ENCODE measurements around the gene KHDRBS2.
"Not testable (repeated sequence)": the region's sequence is repeated elsewhere in the genome, so short reads cannot be mapped to it uniquely, and the experiment has no call there.

KHDRBS2 gene

GRCh38 chr6:61835237-61835636 is 450.8 kb downstream of the KHDRBS2 start:
- no peak for FAIRE-seq

- FAIRE-seq, result no peak
Observed at GRCh38 chr6:61833176-61833755, 452.8 kb downstream of the KHDRBS2 start.

DNA sequence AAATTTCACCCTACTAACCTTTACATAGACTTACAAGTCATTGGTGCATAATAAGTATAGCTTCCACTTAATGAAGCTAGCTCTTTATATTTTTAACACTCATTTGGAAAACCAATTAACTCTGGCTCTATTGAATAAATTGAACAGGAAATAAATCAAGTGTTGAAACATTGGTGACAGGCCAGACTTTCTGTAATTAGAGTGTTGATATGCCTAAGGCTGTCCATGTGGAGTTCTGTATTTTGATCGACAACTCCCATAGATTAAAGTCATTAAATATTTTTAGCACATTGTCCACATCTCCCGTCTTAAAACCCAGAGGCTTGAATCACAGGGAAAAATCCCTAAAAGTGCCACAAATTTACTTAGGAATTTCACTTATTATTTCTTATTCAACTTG is 468.3 kb downstream of the KHDRBS2 start:
- no peak for FAIRE-seq

DNA sequence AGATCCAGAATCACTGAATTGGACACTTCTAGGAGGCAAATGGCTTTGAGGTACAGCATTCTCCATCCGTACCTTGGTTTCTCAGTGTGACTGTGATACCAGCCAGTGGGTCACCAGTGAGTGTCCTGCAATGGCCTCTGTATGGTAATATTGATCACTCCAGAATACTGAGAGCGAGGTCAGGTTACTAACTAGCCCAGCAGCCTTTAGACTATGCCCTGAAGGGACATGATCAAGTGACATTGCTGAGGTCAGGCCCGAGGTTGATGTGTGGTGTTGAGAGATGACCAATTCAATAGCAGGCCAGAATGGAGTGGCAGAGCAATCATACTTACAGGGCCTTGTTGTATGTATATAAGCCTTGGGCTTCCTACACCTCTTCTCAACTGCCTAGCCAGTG is 476.0 kb downstream of the KHDRBS2 start:
- no peak for FAIRE-seq

- peak; percentile 94 for FAIRE-seq
Observed at GRCh38 chr6:61809004-61809595, 476.9 kb downstream of the KHDRBS2 start.

DNA sequence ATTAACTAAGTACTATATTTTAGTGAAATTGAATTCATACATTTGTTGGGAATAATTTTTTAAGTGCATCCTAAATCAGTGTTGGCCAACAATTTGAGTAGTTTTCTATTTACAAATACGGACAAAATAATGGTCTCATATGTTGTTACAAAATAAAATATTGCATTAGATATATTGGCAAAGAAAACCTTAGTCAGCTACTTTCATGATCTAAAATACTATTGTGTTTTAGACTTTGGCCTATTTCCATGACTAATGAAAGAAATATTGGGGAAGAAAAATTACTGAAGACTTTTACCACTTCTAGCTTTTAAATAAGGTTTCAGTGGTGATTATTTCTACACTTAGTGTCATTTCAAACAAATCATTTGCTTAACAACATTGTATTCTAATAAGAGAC is 498.0 kb downstream of the KHDRBS2 start:
- no peak for FAIRE-seq

GRCh38 chr6:61769446-61769845 is 516.6 kb downstream of the KHDRBS2 start:
- FAIRE-seq, result not testable (repeated sequence)

GRCh38 chr6:61755739-61756138 is 530.3 kb downstream of the KHDRBS2 start:
- FAIRE-seq, result no peak

DNA sequence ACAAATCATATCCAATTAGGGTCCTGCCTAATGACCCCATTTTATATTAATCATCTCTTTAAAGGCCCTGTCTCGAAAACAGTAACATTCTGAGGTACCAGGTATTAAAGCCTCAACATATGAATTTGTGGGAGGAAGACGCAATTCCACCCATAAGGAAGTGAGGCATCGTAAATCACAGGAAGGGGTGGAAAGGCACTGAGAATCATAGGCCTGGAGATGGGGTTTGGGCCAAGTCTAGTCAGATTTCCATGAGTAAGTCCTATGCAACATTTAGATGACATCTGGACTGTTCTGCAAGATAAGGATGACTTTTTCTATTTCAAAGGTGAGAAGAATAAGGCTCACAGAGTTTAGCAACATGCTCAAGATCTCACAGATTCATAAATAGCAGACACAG is 534.0 kb downstream of the KHDRBS2 start:
- no peak for FAIRE-seq

DNA sequence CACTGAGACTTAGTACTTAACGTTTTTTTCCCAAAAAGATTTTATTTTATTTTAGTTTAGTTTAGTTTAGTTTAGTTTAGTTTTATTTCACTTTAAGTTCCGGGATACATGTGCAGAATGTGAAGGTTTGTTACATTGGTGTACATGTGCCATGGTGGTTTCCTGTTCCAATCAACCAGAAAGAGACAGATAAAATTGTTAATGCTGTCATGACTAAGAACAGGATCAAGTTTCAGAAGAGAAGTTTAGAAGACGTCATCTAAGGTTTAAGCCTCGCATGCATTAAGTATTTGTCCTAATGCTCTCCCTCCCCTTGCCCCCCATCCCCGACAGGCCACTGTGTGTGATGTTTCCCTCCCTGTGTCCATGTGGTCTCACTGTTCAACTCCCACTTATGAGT is 540.0 kb downstream of the KHDRBS2 start:
- no peak for FAIRE-seq

DNA sequence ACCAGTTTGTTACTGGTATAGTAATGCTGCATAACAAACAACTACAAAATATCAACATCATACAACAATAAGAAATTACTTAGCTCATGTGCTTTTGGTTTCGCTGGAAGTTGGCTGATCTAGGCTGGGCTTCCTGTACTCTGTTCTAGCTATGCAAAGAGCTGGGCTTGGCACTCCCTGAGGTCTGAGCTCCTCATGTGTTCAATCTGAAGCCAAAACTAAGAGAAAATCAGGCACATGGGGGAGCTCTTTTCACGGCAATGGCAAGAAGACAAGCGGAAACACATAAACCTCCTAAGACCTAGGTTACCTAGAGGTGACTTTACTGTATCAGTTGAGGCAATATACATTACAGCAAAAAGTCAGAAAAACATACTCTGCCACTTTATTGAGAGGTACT is 574.2 kb downstream of the KHDRBS2 start:
- FAIRE-seq, result no peak

GRCh38 chr6:61688165-61688564 is 597.9 kb downstream of the KHDRBS2 start:
- FAIRE-seq, result no peak

GRCh38 chr6:61682562-61682961 is 603.5 kb downstream of the KHDRBS2 start:
- no peak for FAIRE-seq

DNA sequence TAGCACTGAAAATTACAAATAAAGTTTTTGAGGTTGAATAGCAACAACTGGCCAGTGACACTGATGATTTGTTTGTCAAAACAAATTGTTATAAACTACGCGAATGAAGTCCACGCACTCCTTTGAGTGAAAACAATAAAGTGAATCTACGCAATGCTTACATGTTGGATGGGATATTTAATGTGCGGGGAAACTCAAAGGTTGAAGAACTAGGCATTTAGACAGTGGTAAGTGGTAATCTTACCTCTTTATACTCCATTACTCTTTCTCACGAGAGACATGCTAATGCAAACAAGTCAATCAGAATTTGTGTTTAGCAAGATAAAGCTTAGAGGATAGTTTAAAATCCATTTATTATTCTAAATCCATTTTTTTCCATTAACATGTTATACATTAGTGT is 606.4 kb downstream of the KHDRBS2 start:
- no peak for FAIRE-seq

- FAIRE-seq, result no peak
Observed at GRCh38 chr6:61675734-61676133, 610.3 kb downstream of the KHDRBS2 start.

GRCh38 chr6:61649845-61650244 is 636.2 kb downstream of the KHDRBS2 start:
- FAIRE-seq, result no peak

GRCh38 chr6:61640463-61640862 is 645.6 kb downstream of the KHDRBS2 start:
- no peak for FAIRE-seq

Data from A204.1 (cell line).